Tibial nerve (tissue), 4 donors: ENCODE measurements around the gene BRAT1.

ENCODE experiments used
- EP300 ChIP-seq, 2 donors: sonication (generic); formaldehyde crosslinking; IDR thresholded peaks; one replicate each; pipeline ENCODE4 v1.6.1; 2017; ENCODE audit warnings: antibody characterized with exemption in 2 of 2, mild to moderate bottlenecking in 1 of 2
- POLR2A ChIP-seq, 2 donors: fragments of 450-650 bp; IDR thresholded peaks; one replicate each; pipeline ENCODE4 v1.6.1; 2017; ENCODE audit warnings: antibody characterized with exemption in 2 of 2, mild to moderate bottlenecking in 2 of 2, moderate library complexity in 2 of 2
- TF ChIP-seq, protein P1 (sequence below), 5 experiments: fragments of 200-600 bp in 3 of 5; fragments of 450-650 bp in 2 of 5; sonication (generic) in 3 of 5; IDR thresholded peaks; one replicate each; pipeline ENCODE4 v1.5.1; 2016 to 2019; ENCODE audit warnings: antibody characterized with exemption in 5 of 5, mild to moderate bottlenecking in 3 of 5, moderate library complexity in 2 of 5

DNA sequence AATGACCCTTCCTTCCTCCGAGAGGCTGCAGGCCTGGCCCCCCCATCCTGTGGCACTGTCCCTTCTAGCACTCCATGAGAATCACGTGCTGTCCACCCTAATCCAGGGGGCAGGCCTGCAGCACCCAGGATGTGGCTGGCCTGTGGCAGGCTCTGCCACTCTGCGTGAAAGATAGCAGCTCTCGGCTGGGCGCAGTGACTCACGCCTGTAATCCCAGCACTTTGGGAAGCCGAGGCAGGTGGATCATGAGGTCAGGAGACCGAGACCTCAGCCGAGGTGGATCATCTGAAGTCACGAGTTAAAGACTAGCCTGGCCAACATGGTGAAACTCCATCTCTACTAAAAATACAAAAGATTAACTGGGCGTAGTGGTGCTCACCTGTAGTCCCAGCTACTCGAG is 54.6 kb downstream of the BRAT1 start:
- TF ChIP-seq, protein P1, sequence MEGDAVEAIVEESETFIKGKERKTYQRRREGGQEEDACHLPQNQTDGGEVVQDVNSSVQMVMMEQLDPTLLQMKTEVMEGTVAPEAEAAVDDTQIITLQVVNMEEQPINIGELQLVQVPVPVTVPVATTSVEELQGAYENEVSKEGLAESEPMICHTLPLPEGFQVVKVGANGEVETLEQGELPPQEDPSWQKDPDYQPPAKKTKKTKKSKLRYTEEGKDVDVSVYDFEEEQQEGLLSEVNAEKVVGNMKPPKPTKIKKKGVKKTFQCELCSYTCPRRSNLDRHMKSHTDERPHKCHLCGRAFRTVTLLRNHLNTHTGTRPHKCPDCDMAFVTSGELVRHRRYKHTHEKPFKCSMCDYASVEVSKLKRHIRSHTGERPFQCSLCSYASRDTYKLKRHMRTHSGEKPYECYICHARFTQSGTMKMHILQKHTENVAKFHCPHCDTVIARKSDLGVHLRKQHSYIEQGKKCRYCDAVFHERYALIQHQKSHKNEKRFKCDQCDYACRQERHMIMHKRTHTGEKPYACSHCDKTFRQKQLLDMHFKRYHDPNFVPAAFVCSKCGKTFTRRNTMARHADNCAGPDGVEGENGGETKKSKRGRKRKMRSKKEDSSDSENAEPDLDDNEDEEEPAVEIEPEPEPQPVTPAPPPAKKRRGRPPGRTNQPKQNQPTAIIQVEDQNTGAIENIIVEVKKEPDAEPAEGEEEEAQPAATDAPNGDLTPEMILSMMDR (IDR thresholded peaks at IDR 0.05): no peak
- no peak for TF ChIP-seq POLR2A (IDR thresholded peaks at IDR 0.05)
- no peak for TF ChIP-seq EP300 (IDR thresholded peaks at IDR 0.05)
